DND-41 (cell line): Measurements from ENCODE around the gene ZSWIM5.
A peak's percentile ranks its signal among the peaks of the same experiment; 100 is the strongest.

Experiments
- ATAC-seq: fragments of 200-7000 bp; cut with Tn5 transposase; 3 replicates; pipeline ENCODE4 v1.9.1; 2021; ENCODE audit warnings: low read depth; ENCODE audit not compliant: insufficient read depth
- DNase-seq: peaks from one replicate; pipeline ENCODE4 v3.0.0-alpha.2; 2020
- H2AFZ ChIP-seq: 2 replicates; pipeline ENCODE4 v1.6.0; 2012; ENCODE audit warnings: low read depth, low read length
- H3K27ac ChIP-seq: 2 replicates; pipeline ENCODE4 v1.5.1; 2012; ENCODE audit warnings: low read length, inconsistent platforms
- H3K27me3 ChIP-seq: fragments of 200-600 bp; sonication (generic); 2 replicates; pipeline ENCODE4 v1.6.0; 2012; ENCODE audit warnings: low read length, mild to moderate bottlenecking, inconsistent platforms; ENCODE audit not compliant: insufficient read depth, poor library complexity
- H3K36me3 ChIP-seq: 2 replicates; pipeline ENCODE4 v1.5.1; 2012; ENCODE audit warnings: low read length, inconsistent platforms; ENCODE audit not compliant: insufficient read depth
- H3K4me1 ChIP-seq: 2 replicates; pipeline ENCODE4 v1.5.1; 2012; ENCODE audit warnings: mild to moderate bottlenecking, low read length; ENCODE audit not compliant: insufficient read depth
- H3K4me2 ChIP-seq: 2 replicates; pipeline ENCODE4 v1.6.0; 2012; ENCODE audit warnings: mild to moderate bottlenecking, moderate library complexity, low read length, inconsistent platforms; ENCODE audit not compliant: insufficient read depth
- H3K4me3 ChIP-seq, 2 experiments: fragments of 200-600 bp in 1 of 2; shearing (Covaris generic) in 1 of 2; 2 replicates each; pipeline ENCODE4 v1.5.1; 2012 to 2016; ENCODE audit warnings: inconsistent platforms in 2 of 2, low read length in 2 of 2, mild to moderate bottlenecking in 2 of 2, low read depth in 1 of 2, moderate library complexity in 1 of 2
- H3K79me2 ChIP-seq: 2 replicates; pipeline ENCODE4 v1.6.0; 2012; ENCODE audit warnings: low read length, inconsistent platforms; ENCODE audit not compliant: insufficient read depth
- H3K9ac ChIP-seq: 2 replicates; pipeline ENCODE4 v1.6.0; 2012; ENCODE audit warnings: low read depth, mild to moderate bottlenecking, inconsistent platforms, low read length, moderate library complexity
- H3K9me3 ChIP-seq: 2 replicates; pipeline ENCODE4 v1.5.1; 2012; ENCODE audit warnings: low read length, moderate library complexity, mild to moderate bottlenecking, inconsistent platforms; ENCODE audit not compliant: insufficient read depth, severe bottlenecking
- H4K20me1 ChIP-seq: 2 replicates; pipeline ENCODE4 v1.6.0; 2012; ENCODE audit warnings: low read length; ENCODE audit not compliant: insufficient read depth
- EZH2 ChIP-seq: IDR thresholded peaks from 3 replicates; pipeline ENCODE4 v1.6.1; 2012; ENCODE audit warnings: borderline replicate concordance, low read depth, mild to moderate bottlenecking, moderate library complexity, low read length, inconsistent platforms; ENCODE audit not compliant: severe bottlenecking
- TF ChIP-seq, protein P1 (sequence below): IDR thresholded peaks from 2 replicates; pipeline ENCODE4 v1.5.1; 2012; ENCODE audit warnings: borderline replicate concordance, low read length, moderate library complexity, mild to moderate bottlenecking; ENCODE audit not compliant: poor library complexity, severe bottlenecking; ENCODE audit errors: extremely low read depth

The ZSWIM5 gene

DNA sequence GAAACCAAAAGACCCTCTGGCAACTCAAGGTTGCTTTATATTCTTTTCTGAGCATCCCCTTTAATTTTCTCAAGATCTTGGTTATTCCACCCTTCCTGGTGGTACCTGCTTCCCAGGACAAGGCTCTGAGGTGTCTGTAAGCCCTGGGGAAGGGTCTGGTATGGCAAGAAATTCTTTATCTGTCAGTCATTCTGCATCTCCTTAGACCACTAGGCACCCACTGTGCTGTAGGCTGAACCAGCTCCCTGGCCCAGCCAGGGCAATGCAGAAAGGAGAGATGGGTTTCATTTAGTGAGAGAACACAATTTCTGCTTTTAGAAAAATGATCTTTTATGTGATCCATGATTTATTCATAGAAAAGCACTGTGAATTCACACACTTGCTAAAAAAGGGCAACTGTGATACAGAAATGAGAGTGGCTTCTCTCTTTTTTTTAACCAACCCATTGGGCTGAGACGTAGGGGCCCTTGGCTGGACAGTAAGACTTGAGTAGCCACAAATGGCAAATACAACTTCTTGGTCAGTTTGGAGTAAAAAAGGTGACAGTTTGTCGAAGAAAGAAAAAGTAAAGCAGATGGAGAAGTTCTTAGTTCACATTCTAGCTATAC is 190.2 kb downstream of the ZSWIM5 start:
- TF ChIP-seq EZH2, result no peak
- TF ChIP-seq, protein P1, sequence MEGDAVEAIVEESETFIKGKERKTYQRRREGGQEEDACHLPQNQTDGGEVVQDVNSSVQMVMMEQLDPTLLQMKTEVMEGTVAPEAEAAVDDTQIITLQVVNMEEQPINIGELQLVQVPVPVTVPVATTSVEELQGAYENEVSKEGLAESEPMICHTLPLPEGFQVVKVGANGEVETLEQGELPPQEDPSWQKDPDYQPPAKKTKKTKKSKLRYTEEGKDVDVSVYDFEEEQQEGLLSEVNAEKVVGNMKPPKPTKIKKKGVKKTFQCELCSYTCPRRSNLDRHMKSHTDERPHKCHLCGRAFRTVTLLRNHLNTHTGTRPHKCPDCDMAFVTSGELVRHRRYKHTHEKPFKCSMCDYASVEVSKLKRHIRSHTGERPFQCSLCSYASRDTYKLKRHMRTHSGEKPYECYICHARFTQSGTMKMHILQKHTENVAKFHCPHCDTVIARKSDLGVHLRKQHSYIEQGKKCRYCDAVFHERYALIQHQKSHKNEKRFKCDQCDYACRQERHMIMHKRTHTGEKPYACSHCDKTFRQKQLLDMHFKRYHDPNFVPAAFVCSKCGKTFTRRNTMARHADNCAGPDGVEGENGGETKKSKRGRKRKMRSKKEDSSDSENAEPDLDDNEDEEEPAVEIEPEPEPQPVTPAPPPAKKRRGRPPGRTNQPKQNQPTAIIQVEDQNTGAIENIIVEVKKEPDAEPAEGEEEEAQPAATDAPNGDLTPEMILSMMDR, result no peak
- no peaks in the 10 kb centered on the region for H3K9me3 ChIP-seq
- no peak overlapping the region for H3K27ac ChIP-seq
- H3K79me2 ChIP-seq, result peaks cover 14% of the 10 kb centered on the region
- no peak for ATAC-seq
- H2AFZ ChIP-seq, result no peak overlapping the region
- no peak overlapping the region for H3K4me3 ChIP-seq
- no peak for DNase-seq
- H3K9ac ChIP-seq, result no peak overlapping the region
- peaks cover 31% of the 10 kb centered on the region for H3K4me1 ChIP-seq
- H4K20me1 ChIP-seq, result no peaks in the 10 kb centered on the region
- H3K4me2 ChIP-seq, result no peak overlapping the region
- H3K27me3 ChIP-seq, result no peaks in the 10 kb centered on the region
- H3K36me3 ChIP-seq, result peaks cover 13% of the 10 kb centered on the region

DNA sequence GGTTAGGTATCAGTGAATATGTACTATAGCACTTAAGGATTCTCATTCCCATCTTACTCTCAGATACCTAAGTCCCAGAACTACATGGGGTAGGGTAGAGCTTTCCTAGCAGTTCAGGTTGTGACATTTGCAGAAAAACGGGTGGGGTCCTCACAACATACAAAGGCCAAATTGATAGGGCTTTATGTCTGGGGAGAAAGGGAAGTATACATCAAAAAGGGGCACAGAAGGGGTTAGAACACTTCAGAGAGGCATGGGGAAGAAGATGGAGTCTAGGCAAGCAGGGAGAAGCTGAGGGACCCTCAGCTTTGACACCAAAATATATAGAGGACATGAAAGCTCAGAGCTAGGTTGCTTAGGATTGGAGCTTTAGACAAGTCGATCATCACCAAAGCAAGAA is 190.7 kb downstream of the ZSWIM5 start:
- H3K4me1 ChIP-seq, result peaks cover 32% of the 10 kb centered on the region
- no peaks in the 10 kb centered on the region for H3K9me3 ChIP-seq
- H3K79me2 ChIP-seq, result peaks cover 15% of the 10 kb centered on the region
- no peaks in the 10 kb centered on the region for H3K27me3 ChIP-seq
- H3K4me3 ChIP-seq, result no peak overlapping the region
- DNase-seq (no peak), ATAC-seq (no peak)
- H3K36me3 ChIP-seq, result peaks cover 13% of the 10 kb centered on the region
- TF ChIP-seq EZH2, result no peak
- H3K9ac ChIP-seq, result no peak overlapping the region
- no peak overlapping the region for H2AFZ ChIP-seq
- no peak overlapping the region for H3K27ac ChIP-seq
- no peak overlapping the region for H3K4me2 ChIP-seq
- no peaks in the 10 kb centered on the region for H4K20me1 ChIP-seq

DNA sequence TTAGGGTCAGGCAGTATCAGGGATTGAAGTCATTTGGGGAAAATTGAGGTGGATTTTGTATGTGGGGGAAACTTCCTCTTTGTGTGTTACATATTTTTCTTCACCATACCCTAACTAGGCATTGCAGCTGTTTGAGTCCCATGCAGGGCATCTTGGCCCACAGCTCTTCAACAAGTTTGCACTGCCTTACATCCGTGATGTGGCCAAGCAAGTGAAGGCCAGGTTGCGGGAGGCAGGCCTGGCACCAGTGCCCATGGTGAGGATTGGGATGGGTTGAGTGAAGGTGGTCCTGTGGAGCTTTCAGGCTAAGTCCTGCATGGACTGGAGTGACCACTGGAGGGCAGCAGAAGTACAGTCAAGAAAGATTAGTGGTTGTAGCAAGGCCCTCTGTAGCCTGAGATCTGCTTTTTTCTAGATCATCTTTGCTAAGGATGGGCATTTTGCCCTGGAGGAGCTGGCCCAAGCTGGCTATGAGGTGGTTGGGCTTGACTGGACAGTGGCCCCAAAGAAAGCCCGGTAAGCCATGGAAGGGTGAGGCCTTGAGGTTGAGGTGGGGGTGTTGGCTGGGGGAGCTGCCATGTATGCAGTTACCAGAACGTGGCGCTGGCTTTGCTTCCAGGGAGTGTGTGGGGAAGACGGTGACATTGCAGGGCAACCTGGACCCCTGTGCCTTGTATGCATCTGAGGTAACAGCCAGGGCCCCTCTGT is 191.9 kb downstream of the ZSWIM5 start:
- no peak overlapping the region for H3K9ac ChIP-seq
- TF ChIP-seq, protein P1, result peak; percentile 98
- TF ChIP-seq EZH2, result no peak
- H2AFZ ChIP-seq, result peak overlapping the region; percentile 41; the same call in 1 of the 2 replicates
- H3K36me3 ChIP-seq, result peaks cover 17% of the 10 kb centered on the region
- peaks cover 24% of the 10 kb centered on the region for H3K79me2 ChIP-seq
- no peaks in the 10 kb centered on the region for H3K9me3 ChIP-seq
- 0 out of 2 replicates have a peak, but pooled peaks cover 9% of the 10 kb centered on the region for H4K20me1 ChIP-seq
- H3K4me3 ChIP-seq, result no peak overlapping the region
- peaks cover 44% of the 10 kb centered on the region for H3K4me1 ChIP-seq
- H3K4me2 ChIP-seq, result no peak overlapping the region; the same call in 1 of the 2 replicates
- DNase-seq (peak; percentile 85), ATAC-seq (peak; percentile 54)
- H3K27ac ChIP-seq, result no peak overlapping the region
- no peaks in the 10 kb centered on the region for H3K27me3 ChIP-seq

DNA sequence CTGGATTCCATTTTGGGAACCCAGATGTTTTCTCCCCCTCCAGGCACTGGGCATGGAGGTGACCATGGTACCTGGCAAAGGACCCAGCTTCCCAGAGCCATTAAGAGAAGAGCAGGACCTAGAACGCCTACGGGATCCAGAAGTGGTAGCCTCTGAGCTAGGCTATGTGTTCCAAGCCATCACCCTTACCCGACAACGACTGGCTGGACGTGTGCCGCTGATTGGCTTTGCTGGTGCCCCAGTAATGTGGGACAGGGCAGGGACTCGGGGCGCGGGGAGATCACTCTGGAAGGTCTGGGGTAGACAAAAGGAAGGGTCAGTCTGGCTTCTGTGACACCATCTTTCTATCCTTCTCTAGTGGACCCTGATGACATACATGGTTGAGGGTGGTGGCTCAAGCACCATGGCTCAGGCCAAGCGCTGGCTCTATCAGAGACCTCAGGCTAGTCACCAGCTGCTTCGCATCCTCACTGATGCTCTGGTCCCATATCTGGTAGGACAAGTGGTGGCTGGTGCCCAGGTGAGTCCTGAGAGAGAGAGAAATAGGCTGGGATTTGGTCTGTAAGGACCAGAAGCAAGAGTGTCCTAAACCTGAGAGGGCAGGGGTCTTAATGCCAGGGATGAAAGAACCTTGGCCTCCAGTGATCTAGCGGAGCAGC is 192.7 kb downstream of the ZSWIM5 start:
- no peak for ATAC-seq
- H3K27ac ChIP-seq, result no peak overlapping the region
- DNase-seq, result no peak
- peak overlapping the region in 1 of 2 experiments; percentile 78; a peak in 1 of 4 replicates for H3K4me3 ChIP-seq
- peaks cover 45% of the 10 kb centered on the region for H3K4me1 ChIP-seq
- no peaks in the 10 kb centered on the region for H3K27me3 ChIP-seq
- peak overlapping the region; percentile 84 for H3K4me2 ChIP-seq
- TF ChIP-seq, protein P1, result no peak
- TF ChIP-seq EZH2, result no peak
- peaks cover 24% of the 10 kb centered on the region for H3K79me2 ChIP-seq
- H2AFZ ChIP-seq, result no peak overlapping the region
- H3K36me3 ChIP-seq, result peaks cover 25% of the 10 kb centered on the region
- H3K9me3 ChIP-seq, result no peaks in the 10 kb centered on the region
- H3K9ac ChIP-seq, result peak overlapping the region; percentile 73; the same call in 1 of the 2 replicates
- H4K20me1 ChIP-seq, result 0 out of 2 replicates have a peak, but pooled peaks cover 9% of the 10 kb centered on the region
